HEK293 (cell line): ENCODE data around the gene TOMM5.

Experiments
- KLF10 ChIP-seq: fragments of 450-650 bp; IDR thresholded peaks from 2 replicates; pipeline ENCODE4 v1.5.1; 2018; ENCODE audit warnings: missing biosample characterization, mild to moderate bottlenecking, missing genetic modification characterization
- PRDM1 ChIP-seq: fragments of 450-650 bp; formaldehyde crosslinking; IDR thresholded peaks from 2 replicates; pipeline ENCODE4; 2016; ENCODE audit warnings: missing biosample characterization, missing genetic modification characterization
- SP3 ChIP-seq: fragments of 450-650 bp; formaldehyde crosslinking; IDR thresholded peaks from 2 replicates; pipeline ENCODE4 v1.5.1; 2016; ENCODE audit warnings: missing biosample characterization, missing genetic modification characterization
- YY1 ChIP-seq: fragments of 450-650 bp; formaldehyde crosslinking; IDR thresholded peaks from 2 replicates; pipeline ENCODE4 v1.5.1; 2018; ENCODE audit warnings: missing biosample characterization, missing genetic modification characterization
- ZBTB1 ChIP-seq: fragments of 450-650 bp; formaldehyde crosslinking; IDR thresholded peaks from 2 replicates; pipeline ENCODE4 v1.5.1; 2016; ENCODE audit warnings: missing biosample characterization, missing genetic modification characterization
- ZNF324 ChIP-seq: fragments of 450-650 bp; formaldehyde crosslinking; IDR thresholded peaks from 2 replicates; pipeline ENCODE4 v1.5.1; 2016; ENCODE audit warnings: missing biosample characterization, missing genetic modification characterization
- ZNF777 ChIP-seq: fragments of 450-650 bp; formaldehyde crosslinking; IDR thresholded peaks from 2 replicates; pipeline ENCODE4 v1.5.1; 2017; ENCODE audit warnings: missing biosample characterization, missing genetic modification characterization, borderline replicate concordance
- ZNF837 ChIP-seq: fragments of 450-650 bp; formaldehyde crosslinking; IDR thresholded peaks from 2 replicates; pipeline ENCODE4 v1.5.1; 2016; ENCODE audit warnings: missing biosample characterization, missing genetic modification characterization
- ZNF843 ChIP-seq: fragments of 450-650 bp; formaldehyde crosslinking; IDR thresholded peaks from 2 replicates; pipeline ENCODE4 v1.5.1; 2016; ENCODE audit warnings: missing biosample characterization, missing genetic modification characterization
- ZSCAN23 ChIP-seq: fragments of 450-650 bp; formaldehyde crosslinking; IDR thresholded peaks from 2 replicates; pipeline ENCODE4 v1.5.1; 2016; ENCODE audit warnings: missing biosample characterization, missing genetic modification characterization
- TF ChIP-seq, protein P1 (sequence below): fragments of 450-650 bp; formaldehyde crosslinking; IDR thresholded peaks from 2 replicates; pipeline ENCODE4 v1.5.1; 2016; ENCODE audit warnings: missing biosample characterization, missing genetic modification characterization
- TF ChIP-seq, protein P2 (sequence below): fragments of 450-650 bp; formaldehyde crosslinking; IDR thresholded peaks from 2 replicates; pipeline ENCODE4 v1.5.1; 2016; ENCODE audit warnings: missing biosample characterization, missing genetic modification characterization

DNA sequence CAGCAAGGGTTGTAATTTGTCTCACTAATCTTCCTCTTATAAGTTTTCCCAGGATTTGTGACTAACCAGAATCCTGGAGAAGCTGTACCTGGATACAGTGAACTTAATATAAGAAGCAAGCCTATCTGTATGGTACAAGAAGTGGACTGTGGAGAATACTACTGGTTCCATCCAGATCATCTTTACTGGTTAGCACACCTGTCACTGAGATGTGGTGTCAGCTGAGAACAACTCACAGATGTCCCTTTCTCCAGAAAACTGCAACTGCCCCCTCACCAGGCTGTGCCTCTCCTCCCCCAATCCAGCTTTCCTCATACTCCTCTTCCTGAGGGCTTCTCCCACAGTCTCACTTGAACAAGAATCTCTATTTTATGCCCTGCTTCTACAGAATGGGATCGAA, 21.1 kb downstream of the TOMM5 start:
- TF ChIP-seq ZNF843 (no peak), YY1 (tag by site-specific recombination) (no peak), ZNF777 (no peak), ZNF324 (no peak), KLF10 (no peak), ZNF837 (tag by site-specific recombination) (no peak), ZBTB1 (tag by site-specific recombination) (no peak), PRDM1 (tag by site-specific recombination) (no peak), SP3 (no peak), ZSCAN23 (no peak)
- TF ChIP-seq, protein P1, sequence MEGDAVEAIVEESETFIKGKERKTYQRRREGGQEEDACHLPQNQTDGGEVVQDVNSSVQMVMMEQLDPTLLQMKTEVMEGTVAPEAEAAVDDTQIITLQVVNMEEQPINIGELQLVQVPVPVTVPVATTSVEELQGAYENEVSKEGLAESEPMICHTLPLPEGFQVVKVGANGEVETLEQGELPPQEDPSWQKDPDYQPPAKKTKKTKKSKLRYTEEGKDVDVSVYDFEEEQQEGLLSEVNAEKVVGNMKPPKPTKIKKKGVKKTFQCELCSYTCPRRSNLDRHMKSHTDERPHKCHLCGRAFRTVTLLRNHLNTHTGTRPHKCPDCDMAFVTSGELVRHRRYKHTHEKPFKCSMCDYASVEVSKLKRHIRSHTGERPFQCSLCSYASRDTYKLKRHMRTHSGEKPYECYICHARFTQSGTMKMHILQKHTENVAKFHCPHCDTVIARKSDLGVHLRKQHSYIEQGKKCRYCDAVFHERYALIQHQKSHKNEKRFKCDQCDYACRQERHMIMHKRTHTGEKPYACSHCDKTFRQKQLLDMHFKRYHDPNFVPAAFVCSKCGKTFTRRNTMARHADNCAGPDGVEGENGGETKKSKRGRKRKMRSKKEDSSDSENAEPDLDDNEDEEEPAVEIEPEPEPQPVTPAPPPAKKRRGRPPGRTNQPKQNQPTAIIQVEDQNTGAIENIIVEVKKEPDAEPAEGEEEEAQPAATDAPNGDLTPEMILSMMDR (tag by site-specific recombination), result no peak
- TF ChIP-seq, protein P2, sequence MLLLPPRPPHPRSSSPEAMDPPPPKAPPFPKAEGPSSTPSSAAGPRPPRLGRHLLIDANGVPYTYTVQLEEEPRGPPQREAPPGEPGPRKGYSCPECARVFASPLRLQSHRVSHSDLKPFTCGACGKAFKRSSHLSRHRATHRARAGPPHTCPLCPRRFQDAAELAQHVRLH, result no peak
